Activated naive CD4-positive, alpha-beta T cell treated with anti-CD3 and anti-CD28 coated beads, Interleukin-2, amount 50 U/mL, for 24 hours (primary cell): ENCODE data around the gene AGFG2.
"Not testable (repeated sequence)": the region's sequence is repeated elsewhere in the genome, so short reads cannot be mapped to it uniquely, and the experiment has no call there.

ENCODE experiments used
- H3K27ac Mint-ChIP-seq: one replicate; pipeline ENCODE4 v1.8.0; 2021; ENCODE audit warnings: mild to moderate bottlenecking, mixed read lengths
- H3K27me3 Mint-ChIP-seq: one replicate; pipeline ENCODE4 v1.8.0; 2021; ENCODE audit warnings: mixed read lengths
- H3K36me3 Mint-ChIP-seq: one replicate; pipeline ENCODE4 v1.8.0; 2021; ENCODE audit warnings: mixed read lengths
- H3K4me1 Mint-ChIP-seq: one replicate; pipeline ENCODE4 v1.8.0; 2021; ENCODE audit warnings: mixed read lengths
- H3K4me3 Mint-ChIP-seq: one replicate; pipeline ENCODE4 v1.8.0; 2021; ENCODE audit warnings: mild to moderate bottlenecking, mixed read lengths
- H3K9me3 Mint-ChIP-seq: one replicate; pipeline ENCODE4 v1.8.0; 2021; ENCODE audit warnings: mixed read lengths

AGFG2 gene

GRCh38 chr7:100541309-100541708 is 2.3 kb downstream of the AGFG2 start:
- not testable (repeated sequence) for H3K9me3 Mint-ChIP-seq, H3K27ac Mint-ChIP-seq, H3K36me3 Mint-ChIP-seq, H3K27me3 Mint-ChIP-seq
- H3K4me1 Mint-ChIP-seq = peaks cover 78% of the 10 kb centered on the region
- H3K4me3 Mint-ChIP-seq = peak overlapping the region; percentile 93

GRCh38 chr7:100543586-100543985 is 4.6 kb downstream of the AGFG2 start:
- H3K4me1 Mint-ChIP-seq = peaks cover 94% of the 10 kb centered on the region
- H3K4me3 Mint-ChIP-seq = peak overlapping the region; percentile 82
- peak overlapping the region; percentile 96 for H3K27ac Mint-ChIP-seq
- peaks cover 4% of the 10 kb centered on the region for H3K36me3 Mint-ChIP-seq
- H3K27me3 Mint-ChIP-seq = no peaks in the 10 kb centered on the region
- H3K9me3 Mint-ChIP-seq = no peaks in the 10 kb centered on the region

- no peaks in the 10 kb centered on the region for H3K27me3 Mint-ChIP-seq
- H3K36me3 Mint-ChIP-seq = peaks cover 4% of the 10 kb centered on the region
- H3K4me1 Mint-ChIP-seq = peaks cover 94% of the 10 kb centered on the region
- H3K4me3 Mint-ChIP-seq = peak overlapping the region; percentile 82
- no peaks in the 10 kb centered on the region for H3K9me3 Mint-ChIP-seq
- peak overlapping the region; percentile 96 for H3K27ac Mint-ChIP-seq
Observed at GRCh38 chr7:100544386-100544785, 5.4 kb downstream of the AGFG2 start.

- Mint-ChIP-seq H3K27me3 (no peaks in the 10 kb centered on the region), H3K9me3 (no peaks in the 10 kb centered on the region), H3K4me1 (peaks cover 94% of the 10 kb centered on the region), H3K36me3 (peaks cover 4% of the 10 kb centered on the region), H3K4me3 (peak overlapping the region; percentile 82), H3K27ac (peak overlapping the region; percentile 96)
Observed at GRCh38 chr7:100544967-100545359, 6.0 kb downstream of the AGFG2 start.

GRCh38 chr7:100545360-100546128 is 6.5 kb downstream of the AGFG2 start:
- H3K4me3 Mint-ChIP-seq = peak overlapping the region; percentile 82
- peaks cover 94% of the 10 kb centered on the region for H3K4me1 Mint-ChIP-seq
- peak overlapping the region; percentile 96 for H3K27ac Mint-ChIP-seq
- H3K27me3 Mint-ChIP-seq = no peaks in the 10 kb centered on the region
- peaks cover 8% of the 10 kb centered on the region for H3K36me3 Mint-ChIP-seq
- no peaks in the 10 kb centered on the region for H3K9me3 Mint-ChIP-seq

- peaks cover 88% of the 10 kb centered on the region for H3K4me1 Mint-ChIP-seq
- H3K4me3 Mint-ChIP-seq = peak overlapping the region; percentile 82
- H3K36me3 Mint-ChIP-seq = peaks cover 7% of the 10 kb centered on the region
- no peaks in the 10 kb centered on the region for H3K27me3 Mint-ChIP-seq
- no peaks in the 10 kb centered on the region for H3K9me3 Mint-ChIP-seq
- peak overlapping the region; percentile 96 for H3K27ac Mint-ChIP-seq
Observed at GRCh38 chr7:100546129-100546925, 7.3 kb downstream of the AGFG2 start.

GRCh38 chr7:100546926-100547800 is 8.2 kb downstream of the AGFG2 start:
- Mint-ChIP-seq H3K4me1 (peaks cover 80% of the 10 kb centered on the region), H3K27ac (peak overlapping the region; percentile 96), H3K9me3 (no peaks in the 10 kb centered on the region), H3K4me3 (peak overlapping the region; percentile 82), H3K36me3 (peaks cover 7% of the 10 kb centered on the region), H3K27me3 (no peaks in the 10 kb centered on the region)

- no peaks in the 10 kb centered on the region for H3K27me3 Mint-ChIP-seq
- peaks cover 73% of the 10 kb centered on the region for H3K4me1 Mint-ChIP-seq
- no peaks in the 10 kb centered on the region for H3K9me3 Mint-ChIP-seq
- H3K36me3 Mint-ChIP-seq = peaks cover 8% of the 10 kb centered on the region
- H3K4me3 Mint-ChIP-seq = peak overlapping the region; percentile 82
- peak overlapping the region; percentile 96 for H3K27ac Mint-ChIP-seq
Observed at GRCh38 chr7:100547872-100548271, 8.9 kb downstream of the AGFG2 start.

GRCh38 chr7:100548446-100548845 is 9.4 kb downstream of the AGFG2 start:
- Mint-ChIP-seq H3K27ac (peak overlapping the region; percentile 94), H3K4me1 (peaks cover 67% of the 10 kb centered on the region), H3K36me3 (peaks cover 12% of the 10 kb centered on the region)
- not testable (repeated sequence) for H3K27me3 Mint-ChIP-seq, H3K4me3 Mint-ChIP-seq, H3K9me3 Mint-ChIP-seq

GRCh38 chr7:100552532-100552931 is 13.5 kb downstream of the AGFG2 start:
- peaks cover 26% of the 10 kb centered on the region for H3K4me1 Mint-ChIP-seq
- no peak overlapping the region for H3K4me3 Mint-ChIP-seq
- peaks cover 15% of the 10 kb centered on the region for H3K36me3 Mint-ChIP-seq
- H3K27ac Mint-ChIP-seq = peak overlapping the region; percentile 26
- H3K9me3 Mint-ChIP-seq = no peaks in the 10 kb centered on the region
- no peaks in the 10 kb centered on the region for H3K27me3 Mint-ChIP-seq

GRCh38 chr7:100553032-100553431 is 14.0 kb downstream of the AGFG2 start:
- H3K27ac Mint-ChIP-seq = no peak overlapping the region

GRCh38 chr7:100555701-100556100 is 16.7 kb downstream of the AGFG2 start:
- H3K4me1 Mint-ChIP-seq = peaks cover 11% of the 10 kb centered on the region
- no peaks in the 10 kb centered on the region for H3K9me3 Mint-ChIP-seq
- H3K4me3 Mint-ChIP-seq = no peak overlapping the region
- H3K27me3 Mint-ChIP-seq = no peaks in the 10 kb centered on the region
- peaks cover 8% of the 10 kb centered on the region for H3K36me3 Mint-ChIP-seq
- H3K27ac Mint-ChIP-seq = no peak overlapping the region

More at GRCh38 chr7:100553032-100553431, 14.0 kb downstream of the AGFG2 start:
- H3K36me3 Mint-ChIP-seq = peaks cover 13% of the 10 kb centered on the region
- no peaks in the 10 kb centered on the region for H3K9me3 Mint-ChIP-seq
- H3K27me3 Mint-ChIP-seq = no peaks in the 10 kb centered on the region
- peaks cover 21% of the 10 kb centered on the region for H3K4me1 Mint-ChIP-seq
- H3K4me3 Mint-ChIP-seq = no peak overlapping the region

GRCh38 chr7:100556541-100556940 is 17.5 kb downstream of the AGFG2 start:
- H3K36me3 Mint-ChIP-seq = peaks cover 8% of the 10 kb centered on the region
- H3K4me1 Mint-ChIP-seq = peaks cover 10% of the 10 kb centered on the region
- H3K4me3 Mint-ChIP-seq = no peak overlapping the region
- H3K27ac Mint-ChIP-seq = peak overlapping the region; percentile 56
- no peaks in the 10 kb centered on the region for H3K9me3 Mint-ChIP-seq
- H3K27me3 Mint-ChIP-seq = no peaks in the 10 kb centered on the region

- H3K4me3 Mint-ChIP-seq = no peak overlapping the region
- no peaks in the 10 kb centered on the region for H3K27me3 Mint-ChIP-seq
- H3K27ac Mint-ChIP-seq = no peak overlapping the region
- H3K9me3 Mint-ChIP-seq = no peaks in the 10 kb centered on the region
- peaks cover 3% of the 10 kb centered on the region for H3K36me3 Mint-ChIP-seq
- H3K4me1 Mint-ChIP-seq = peaks cover 15% of the 10 kb centered on the region
Observed at GRCh38 chr7:100559127-100559526, 20.1 kb downstream of the AGFG2 start.

GRCh38 chr7:100561491-100562194 is 22.6 kb downstream of the AGFG2 start:
- Mint-ChIP-seq H3K4me1 (peaks cover 22% of the 10 kb centered on the region), H3K4me3 (no peak overlapping the region), H3K27me3 (no peaks in the 10 kb centered on the region), H3K36me3 (no peaks in the 10 kb centered on the region), H3K27ac (no peak overlapping the region), H3K9me3 (no peaks in the 10 kb centered on the region)
